SKM-1 (cell line): ENCODE measurements around the gene SLC22A1.

Experiments
- DNase-seq: peaks from one replicate; lab custom pipeline; 2025; ENCODE audit not compliant: unreplicated experiment; lab: John Stamatoyannopoulos, UW

Gene SLC22A1

DNA sequence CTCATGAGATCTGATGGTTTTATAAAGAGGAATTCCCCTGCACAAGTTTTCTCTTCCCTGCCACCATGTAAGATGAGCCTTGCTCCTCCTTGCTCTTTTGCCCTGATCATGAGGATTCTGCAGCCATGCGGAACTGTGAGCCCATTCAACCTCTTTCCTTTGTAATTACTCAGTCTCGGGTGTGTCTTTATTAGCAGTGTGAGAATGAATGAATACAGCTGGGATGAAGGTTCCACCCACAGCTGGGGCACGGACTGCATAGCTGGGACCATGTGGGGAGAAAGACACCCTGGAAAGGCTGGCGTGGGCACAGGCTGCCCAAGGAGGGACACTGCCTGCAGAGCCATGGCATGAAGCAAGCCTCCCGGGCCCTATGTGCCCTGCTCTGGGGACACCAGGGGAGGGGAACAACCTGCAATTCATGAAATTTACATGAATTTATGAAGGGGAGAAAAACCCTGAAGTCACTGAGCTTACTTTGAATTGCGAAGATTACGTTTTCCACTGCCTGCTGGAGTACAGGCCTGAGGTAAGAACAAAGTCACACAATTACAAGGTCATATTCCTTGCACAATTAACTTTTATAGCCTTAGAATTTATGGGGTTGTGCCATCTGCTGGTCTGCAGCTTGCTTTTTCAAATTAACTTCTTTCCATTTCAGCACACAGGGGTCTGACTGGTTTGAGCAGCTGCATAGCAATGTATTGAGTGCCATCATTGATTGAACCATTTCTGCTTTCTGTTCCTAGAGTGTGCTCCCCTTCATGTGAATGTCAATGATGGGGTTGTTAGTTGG is 46.2 kb downstream of the SLC22A1 start:
- DNase-seq = no peak

DNA sequence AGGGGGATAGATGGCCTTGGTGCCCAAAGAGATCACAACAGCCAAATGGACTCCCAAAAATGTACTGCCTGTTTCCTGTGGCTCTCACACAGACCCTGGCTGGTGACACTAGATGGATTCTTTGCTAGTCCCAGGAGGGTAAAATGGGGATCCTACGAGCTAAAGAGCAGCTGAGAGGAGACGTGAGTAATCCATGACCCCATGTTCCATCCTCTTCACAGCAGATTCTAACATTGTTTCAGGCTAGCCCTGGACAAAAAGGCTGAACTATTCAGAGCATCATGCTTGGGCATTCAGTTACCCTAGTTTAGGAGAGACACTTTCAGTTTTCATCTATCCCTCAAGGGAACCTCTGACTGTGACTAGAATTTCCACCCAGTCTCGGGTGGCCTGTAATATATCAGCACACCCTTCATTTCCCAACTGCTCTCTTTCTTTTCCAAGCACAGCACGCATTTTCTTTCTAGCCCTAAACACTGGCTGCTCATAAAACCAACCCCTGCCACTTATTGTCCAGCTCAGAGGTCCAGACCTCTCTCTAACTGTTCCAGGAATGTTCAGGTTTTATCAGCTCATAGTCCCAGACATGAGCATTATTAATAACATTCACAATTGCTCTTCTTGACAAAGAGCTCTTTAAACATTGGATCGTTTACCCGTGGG is 48.5 kb downstream of the SLC22A1 start:
- DNase-seq = no peak

DNA sequence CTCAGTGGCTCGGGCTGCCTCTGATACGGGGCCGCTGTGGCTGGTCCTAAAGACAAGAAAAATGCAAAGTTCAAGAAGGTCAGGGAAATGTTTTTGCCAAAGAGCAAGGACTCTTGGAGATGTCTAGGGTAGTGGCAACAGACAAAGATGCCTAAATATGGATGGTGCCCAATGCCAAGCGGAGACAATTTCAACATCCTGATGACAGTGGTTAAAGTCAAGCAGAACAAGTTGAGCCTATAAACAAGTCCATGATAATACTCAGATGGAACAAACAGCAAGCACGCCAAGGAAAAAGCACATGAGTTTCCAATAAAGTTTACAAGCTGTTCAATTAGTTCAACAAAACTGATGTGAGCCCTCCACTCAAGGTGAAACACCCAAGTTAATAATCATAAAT is 51.1 kb downstream of the SLC22A1 start:
- DNase-seq = no peak

DNA sequence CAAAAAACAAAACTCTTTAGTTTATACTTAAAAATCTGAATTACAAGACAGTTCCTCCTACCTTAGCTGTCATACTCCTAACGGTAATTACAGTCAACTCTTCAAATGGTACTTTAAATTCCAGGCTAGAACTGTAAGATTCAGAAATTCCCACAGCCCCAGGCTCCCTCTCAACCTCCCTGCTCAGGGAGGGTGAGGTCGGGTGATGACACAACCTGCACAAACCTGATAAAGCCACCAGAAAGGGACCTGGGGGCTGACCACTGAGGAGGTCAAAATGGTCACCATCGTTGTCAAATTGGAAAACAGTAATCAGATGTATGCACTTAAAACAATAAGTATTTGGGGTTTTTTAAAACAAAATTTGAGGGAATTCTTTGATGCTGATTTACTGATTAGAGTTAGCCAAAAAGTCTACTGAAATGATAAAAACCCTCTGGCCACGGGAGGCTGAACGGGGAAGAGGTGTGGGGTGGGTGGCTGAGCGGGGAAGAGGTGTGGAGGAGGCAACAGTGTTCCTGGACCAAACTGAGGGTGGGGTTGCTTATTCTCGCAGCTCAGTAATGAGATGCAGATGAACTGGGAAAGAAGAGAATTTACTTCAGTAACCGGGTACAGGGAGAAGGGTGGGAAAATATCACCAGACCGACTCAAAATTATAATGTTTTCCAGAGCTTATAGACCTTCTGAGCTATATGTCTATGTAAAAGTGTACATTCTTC is 52.4 kb downstream of the SLC22A1 start:
- DNase-seq = no peak

DNA sequence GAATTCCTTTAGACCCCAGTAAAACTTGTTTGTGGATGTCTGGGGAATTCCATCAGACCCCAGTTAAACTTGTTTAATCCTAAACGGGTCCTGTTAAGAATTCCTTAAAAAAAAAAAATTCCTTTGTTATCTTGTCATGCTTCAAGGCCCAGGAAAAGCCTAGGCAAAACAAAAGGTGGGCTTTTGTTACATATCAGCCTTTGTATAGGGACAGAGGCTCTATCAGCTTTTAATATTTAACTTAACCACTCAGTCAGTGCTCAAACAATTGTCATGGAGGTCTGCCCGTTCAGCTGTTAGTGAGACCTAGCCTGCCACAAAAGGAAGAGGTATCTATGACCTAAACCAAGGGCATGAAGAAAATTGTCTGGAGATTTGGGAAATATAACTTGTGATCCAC is 53.1 kb downstream of the SLC22A1 start:
- DNase-seq = no peak

DNA sequence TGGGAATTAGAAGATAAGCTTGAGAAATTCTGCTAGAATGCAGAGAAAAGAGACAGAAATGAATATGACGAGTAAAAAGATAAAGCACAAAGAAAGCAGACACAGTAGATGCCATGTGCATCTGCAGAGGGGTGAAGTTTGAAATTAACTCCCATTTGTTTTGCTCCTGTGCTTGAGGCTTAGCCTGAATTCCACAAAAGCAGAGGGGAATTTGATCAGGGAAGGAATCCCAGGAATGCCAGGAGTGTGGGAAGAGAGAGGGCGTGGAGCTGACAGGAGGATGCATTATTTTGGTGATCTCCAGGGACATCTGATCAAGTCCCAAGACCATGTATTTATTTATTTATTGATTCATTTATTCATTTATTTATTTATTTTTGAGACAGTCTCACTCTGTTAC is 55.6 kb downstream of the SLC22A1 start:
- no peak for DNase-seq

DNA sequence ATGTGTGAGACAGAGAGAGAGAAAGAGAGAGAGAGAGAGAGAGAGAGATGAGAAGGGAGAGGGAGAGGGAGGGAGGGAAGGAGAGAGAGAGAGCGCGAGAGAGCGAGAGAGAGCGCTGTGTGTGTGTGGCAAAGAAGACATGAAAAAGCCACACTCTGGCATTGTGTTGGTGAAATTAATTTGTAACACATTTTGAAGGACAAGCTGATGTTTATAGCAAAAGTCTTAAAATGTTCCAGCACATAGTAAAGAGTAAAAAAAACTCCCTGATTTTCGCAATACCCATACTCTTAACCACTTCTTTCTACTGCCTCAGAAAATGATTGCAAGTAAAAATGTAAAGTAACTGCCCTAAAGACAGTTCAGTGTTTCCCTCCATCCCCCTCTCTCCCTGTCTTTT is 56.7 kb downstream of the SLC22A1 start:
- no peak for DNase-seq

DNA sequence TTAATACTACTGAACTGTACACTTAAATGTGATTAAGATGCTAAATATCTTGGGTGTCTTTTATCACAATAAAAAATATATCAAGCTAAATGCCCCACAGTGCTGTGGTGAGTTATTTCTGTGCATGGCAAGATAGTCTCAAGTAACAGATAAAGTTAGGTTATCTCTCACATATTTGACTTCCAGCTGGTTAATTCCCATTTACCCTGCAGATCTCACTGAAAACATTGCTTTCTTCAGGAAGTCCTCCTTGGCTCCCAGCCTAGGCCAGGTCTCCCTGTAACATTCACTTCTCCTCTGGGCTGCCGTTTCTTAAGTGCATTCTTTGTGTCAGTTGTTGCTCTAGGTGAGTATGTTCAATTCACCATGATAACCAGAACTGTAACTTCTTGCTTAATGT is 59.1 kb downstream of the SLC22A1 start:
- DNase-seq = no peak

DNA sequence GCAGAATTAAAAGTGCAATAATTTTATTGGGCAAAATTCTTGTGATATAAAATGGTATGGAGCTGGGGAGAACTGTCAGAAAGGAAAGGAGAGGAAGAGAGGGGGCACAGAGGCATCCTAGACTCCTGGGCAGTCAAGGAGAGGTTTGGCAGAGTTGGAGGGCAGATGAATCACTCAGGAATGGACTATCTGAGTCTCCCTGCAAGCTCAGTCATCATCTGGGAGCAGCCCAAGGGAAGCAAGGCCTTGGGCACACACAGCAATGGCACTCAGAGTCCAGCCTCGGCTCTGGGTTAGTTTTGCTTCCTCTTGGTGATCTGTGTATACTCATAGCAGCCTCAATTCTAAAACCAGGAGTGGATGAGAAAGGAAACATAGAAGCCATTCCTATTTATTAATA is 67.2 kb downstream of the SLC22A1 start:
- no peak for DNase-seq

DNA sequence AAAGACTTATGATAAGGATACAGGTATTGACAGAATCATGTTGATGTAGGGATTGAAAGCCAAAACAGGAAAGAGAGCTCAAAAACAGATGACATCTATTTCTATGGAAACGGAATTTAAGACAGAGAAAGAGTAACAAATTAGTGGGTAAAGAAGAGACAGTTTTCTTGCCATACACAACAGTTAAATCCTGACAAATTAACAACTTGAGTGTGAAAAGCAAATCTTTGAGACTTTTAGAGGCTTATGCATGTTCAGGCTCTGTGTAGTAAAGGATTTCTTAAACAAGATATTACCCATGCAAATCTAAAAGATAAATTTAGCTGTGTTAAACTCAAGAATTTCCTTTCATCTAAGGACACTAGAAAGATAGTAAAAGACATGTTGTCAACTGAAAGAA is 68.5 kb downstream of the SLC22A1 start:
- DNase-seq = no peak

DNA sequence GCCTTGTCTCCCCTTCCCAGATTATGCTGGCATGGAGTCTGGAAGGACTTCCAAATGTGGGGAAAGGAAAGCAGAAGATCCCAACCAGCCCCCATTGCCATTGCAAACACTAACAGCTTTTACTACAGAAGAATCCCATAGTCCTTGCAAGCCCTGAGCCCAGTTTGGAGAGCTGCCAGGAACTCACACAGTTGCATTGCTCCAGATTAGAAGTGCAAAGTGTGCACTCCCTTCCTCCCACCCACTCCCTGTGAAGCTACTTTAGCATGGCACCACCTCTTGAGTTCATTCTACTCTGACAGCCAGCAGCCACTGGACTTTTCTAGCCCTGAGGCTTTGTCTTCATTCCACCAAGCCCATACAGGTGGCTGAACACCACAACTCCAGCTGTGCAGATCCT is 69.4 kb downstream of the SLC22A1 start:
- no peak for DNase-seq

DNA sequence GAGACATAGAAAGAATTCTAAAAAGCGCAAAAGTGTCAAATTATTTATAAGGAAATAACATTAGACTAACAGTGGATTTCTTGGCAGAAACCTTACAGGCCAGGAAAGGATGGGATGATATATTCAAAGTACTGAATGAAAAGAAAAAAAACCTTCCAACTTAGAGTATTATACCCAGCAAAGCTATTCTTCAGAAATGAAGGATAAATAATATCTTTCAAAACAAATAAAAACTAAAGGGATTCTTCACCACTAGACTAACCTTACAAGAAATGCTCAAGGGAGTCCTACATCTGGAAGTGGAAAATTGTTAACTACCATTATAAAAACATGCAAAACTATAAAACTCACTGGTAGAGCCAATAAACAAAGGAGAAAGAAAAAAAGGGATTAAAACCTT is 71.2 kb downstream of the SLC22A1 start:
- no peak for DNase-seq

DNA sequence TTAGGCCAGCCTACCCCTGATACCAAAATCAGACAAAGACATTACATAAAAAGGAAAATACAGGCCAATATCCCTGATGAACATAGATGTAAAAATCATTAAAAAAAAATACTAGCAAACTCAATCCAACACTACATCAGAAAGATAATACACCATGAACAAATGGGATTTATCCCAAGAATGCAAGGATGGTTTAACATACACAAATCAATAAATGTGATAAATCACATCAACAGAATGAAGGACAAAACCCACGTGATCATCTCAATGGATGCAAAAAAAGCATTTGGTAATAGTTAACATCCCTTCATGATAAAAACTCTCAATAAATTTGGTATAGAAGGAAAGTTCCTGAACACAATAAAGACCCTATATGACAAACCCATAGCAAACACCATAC is 73.2 kb downstream of the SLC22A1 start:
- no peak for DNase-seq

DNA sequence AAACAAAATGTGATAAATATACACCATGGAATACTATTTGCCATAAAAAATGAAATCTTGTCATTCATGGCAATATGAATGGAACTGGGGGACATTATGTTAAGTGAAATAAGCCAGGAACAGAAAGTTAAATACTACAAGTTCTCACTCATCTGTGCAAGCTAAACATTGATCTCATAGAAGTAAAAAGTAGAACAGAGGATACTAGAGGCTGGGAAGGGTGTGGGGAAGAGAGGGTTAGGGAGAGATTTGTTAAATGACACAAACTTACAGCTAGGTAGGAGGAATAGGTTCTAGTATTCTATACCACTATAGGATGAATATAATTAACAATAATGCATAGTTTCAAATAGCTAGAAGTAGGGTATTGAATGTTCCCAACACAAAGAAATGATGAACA is 76.0 kb downstream of the SLC22A1 start:
- DNase-seq = no peak

DNA sequence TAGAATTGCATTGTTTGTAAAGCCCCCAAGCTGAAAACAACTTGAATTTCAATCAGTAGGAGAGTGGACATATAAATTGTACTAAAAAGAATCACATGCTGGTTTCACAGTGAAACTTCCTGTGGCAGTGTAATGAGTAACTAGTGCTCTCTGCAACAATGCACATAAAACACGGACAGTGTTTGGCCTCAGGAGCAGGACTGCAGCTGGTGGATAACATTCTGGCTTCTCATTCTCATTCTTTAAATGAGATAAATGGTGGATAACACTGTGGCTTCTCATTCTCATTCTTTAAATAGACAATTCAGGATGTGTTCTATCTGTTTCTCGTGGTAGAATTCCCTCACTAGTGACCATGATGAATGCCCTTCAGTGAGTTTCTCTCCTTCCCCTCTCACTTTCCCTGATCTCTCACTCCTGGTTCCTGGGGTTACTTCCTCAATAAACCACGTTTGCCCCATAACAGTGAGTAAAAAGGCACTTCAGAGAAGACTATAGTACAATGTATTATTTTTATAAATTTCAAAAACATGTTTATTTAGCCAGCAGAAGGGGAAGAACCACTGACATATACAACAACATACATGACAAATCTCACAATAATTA is 77.1 kb downstream of the SLC22A1 start:
- no peak for DNase-seq

DNA sequence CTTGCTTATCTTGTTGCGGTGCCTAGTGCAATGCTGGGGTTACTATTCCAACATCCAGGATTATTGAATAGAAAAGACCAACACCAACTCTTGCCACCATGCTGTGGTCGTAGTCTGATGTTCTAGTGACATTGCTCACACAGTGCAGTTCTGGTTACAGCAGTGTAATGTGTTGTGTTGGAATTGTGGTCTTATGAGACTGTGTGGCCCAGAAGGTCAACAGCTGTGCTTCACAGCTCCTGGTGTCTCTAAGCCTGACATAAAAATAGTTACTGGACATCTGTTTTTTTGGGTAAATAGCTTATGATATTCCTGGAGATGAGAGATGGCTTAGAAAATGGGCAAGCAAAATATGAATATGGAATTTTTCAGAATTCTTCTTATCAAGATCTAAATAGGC is 79.4 kb downstream of the SLC22A1 start:
- no peak for DNase-seq

DNA sequence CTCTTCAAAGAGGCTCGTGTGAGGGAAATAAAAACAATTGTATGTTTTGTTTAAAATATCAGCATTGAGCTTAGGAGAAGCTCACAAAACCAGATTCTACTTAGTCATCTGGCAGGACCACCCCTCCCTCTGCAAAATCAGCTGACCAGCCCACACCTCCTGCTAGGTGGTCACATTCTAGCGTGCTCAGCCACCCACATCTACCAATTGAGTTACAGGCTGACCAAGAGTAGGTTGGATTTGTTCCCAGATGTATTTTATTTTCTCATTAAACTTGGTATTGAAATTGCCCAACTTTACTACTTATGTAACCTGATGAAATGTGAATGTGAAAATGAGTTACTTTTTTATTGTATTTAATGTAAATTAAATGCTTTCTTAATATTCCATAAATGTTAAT is 80.8 kb downstream of the SLC22A1 start:
- DNase-seq = no peak

DNA sequence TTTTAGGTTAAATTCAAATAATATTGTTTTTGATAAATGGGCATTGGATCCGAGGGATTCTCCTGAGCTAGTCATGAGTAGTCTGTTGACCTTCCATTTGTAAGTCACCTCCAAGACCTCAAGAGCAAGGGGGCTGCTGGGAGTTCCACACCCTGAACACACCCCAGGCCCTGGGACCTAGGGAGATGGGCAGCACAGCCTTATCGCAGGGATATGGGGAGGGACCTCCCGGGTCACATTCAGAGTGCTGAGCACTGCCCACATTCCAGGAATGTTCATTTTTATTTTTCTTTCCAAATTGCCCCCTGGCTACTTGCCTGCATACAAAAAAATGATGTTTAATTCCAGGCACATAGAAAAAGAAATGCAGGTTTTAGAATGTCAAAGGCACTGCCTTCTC is 81.5 kb downstream of the SLC22A1 start:
- no peak for DNase-seq

DNA sequence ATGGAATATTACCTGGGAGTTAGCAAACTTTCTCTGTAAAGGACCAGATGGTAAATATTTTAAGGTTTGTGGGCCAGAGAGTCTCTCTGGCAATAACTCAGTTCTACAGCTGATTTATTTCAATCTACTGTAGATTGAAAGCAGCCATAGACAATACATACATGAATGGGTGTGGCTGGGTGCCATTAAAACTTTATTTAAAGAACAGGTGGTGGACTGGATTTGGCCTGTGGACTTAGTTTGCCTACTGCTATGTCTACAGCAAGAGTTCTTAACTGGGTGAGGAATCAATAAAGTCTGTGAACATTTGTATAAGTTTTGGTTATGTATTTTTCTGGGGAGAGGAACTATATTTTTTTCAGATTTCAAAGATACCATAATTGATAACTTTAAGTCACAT is 81.9 kb downstream of the SLC22A1 start:
- no peak for DNase-seq

DNA sequence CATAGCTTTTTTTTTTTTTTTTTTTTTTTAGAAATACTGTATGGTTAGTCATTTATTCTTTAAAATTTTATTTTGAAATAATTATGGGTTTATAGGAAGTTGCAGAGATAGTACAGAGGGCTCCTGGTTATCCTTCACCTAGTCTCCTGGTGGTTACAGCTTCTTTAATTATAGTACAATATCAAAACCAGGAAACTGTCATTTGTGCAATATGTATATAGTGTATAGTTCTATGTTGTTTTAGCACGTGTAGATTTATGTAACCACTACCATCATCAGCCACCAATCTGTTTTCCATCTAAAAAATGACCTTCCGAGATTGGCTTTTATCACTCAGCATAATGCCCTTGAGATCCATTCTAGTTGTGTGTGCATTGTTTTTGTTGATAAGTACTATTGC is 82.3 kb downstream of the SLC22A1 start:
- DNase-seq = no peak

DNA sequence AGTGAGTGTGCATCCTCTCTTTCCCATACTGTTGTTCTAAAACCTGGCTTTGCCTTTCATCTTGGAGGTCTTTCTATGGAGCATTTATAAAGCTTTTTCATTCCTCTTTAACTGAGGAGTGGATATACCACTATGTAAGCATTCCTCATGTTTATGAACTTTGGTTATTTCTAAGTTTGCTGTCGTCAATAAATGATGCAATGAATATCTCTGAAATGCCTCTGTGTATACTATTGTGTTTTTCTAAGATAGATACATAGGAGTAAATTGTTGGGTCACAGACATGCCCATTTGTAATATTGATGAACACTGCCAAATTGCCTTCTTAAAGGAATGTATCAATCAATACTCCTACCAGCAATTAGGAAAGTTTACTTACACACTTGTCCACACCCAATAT is 83.1 kb downstream of the SLC22A1 start:
- DNase-seq = no peak

DNA sequence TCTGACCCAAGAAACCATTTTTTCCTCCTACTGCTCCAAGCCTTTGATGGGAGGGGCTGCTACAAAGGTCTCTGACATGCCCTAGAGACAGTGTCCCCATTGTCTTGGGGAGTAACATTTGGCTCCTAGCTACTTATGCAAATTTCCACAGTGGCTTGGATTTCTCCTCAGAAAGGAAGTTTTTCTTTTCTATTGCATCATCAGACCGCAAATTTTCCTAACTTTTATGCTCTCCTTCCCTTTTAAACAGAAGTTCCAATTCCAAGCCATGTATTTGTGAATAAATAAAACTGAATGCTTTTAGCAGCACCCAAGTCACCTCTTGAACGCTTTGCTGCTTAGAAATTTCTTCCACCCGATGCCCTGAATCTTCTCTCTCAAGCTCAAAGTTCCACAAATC is 86.0 kb downstream of the SLC22A1 start:
- DNase-seq = no peak
